B cell (primary cell): Measurements from ENCODE around the gene ADRM1.

ENCODE experiments used
- CTCF ChIP-seq: fragments of 200-600 bp; IDR thresholded peaks from one replicate; pipeline ENCODE4 v1.8.0; 2022; ENCODE audit warnings: antibody characterized with exemption, mild to moderate bottlenecking
- EZH2 ChIP-seq: IDR thresholded peaks from 2 replicates; pipeline ENCODE4 v1.6.1; 2012; ENCODE audit warnings: borderline replicate concordance, low read depth, mild to moderate bottlenecking, moderate library complexity, low read length; ENCODE audit not compliant: insufficient read depth, poor library complexity, severe bottlenecking

GRCh38 chr20:62336775-62337557 is 34.2 kb downstream of the ADRM1 start:
- TF ChIP-seq CTCF (no peak), EZH2 (no peak)
